Right renal pelvis (tissue), 4 donors: ENCODE measurements around the gene GPR142. TPM values are rescaled to one million over a fixed set of nuclear protein-coding genes. Genes with fewer than 3 reads are reported as not detected.

Experiments
- DNase-seq, 4 donors: peaks; one replicate each; pipeline ENCODE4 v3.0.0-alpha.2; 2013; ENCODE audit warnings: low read depth in 4 of 4, low spot score in 3 of 4, missing footprints in 1 of 4
- polyA plus RNA-seq, 4 donors: library from polyadenylated mRNA; unstranded; fragments of 120-200 nt; gene quantifications; one replicate each; pipeline ENCODE4 v1.2.1, GENCODE V29; 2013; ENCODE audit not compliant: insufficient read length in 4 of 4

Gene GPR142
- polyA plus RNA-seq, 4 donors = 0.13 to 0.17 (median 0.16) TPM; not detected in 1

GRCh38 chr17:74368341-74369081 lies 1.2 kb downstream of the GPR142 start:
- DNase-seq = no peak

- no peak for DNase-seq
These were observed 1.9 kb downstream of the GPR142 start for GRCh38 chr17:74369221-74369620.

- no peak for DNase-seq
These were observed 2.6 kb downstream of the GPR142 start for GRCh38 chr17:74369665-74370490.

GRCh38 chr17:74371653-74372147 lies 4.4 kb downstream of the GPR142 start:
- no peak for DNase-seq

GRCh38 chr17:74372426-74372825 lies 5.1 kb downstream of the GPR142 start:
- DNase-seq = no peak

DNA sequence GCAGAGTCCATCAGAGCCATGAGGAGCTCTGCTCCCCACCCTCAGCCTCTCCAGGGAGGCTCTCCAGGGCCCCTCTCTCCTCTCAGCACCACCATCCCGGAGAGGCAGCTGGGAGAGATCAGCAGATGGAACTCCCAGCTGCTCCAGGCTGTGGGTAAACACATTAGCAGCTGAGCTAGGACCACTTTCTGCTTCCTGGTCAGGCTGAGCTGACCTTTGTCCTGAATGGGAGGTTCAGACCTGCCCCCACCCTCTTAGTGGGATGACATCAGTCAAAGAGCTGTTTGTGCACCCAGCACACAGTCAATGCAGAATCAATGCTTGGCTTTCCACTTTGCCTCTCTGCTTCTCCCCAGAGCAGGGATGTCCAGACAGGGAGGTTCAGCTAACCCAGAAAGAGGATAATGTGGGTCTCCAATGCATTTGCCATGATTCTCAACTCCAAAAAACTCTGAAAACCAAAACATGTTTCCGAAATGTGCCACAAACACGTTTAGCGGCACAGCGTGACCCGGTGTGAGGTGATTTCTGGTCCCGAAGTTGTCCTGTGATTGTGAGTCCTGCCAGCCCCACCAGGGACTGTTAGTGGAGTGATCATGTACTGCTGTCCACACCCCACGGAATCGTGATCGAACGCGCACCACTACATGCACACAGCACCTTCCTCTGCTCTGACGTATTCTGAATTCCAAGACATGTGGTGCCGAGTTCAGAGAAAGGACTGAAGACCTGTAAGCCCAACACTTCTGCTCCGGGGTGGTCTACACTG lies 6.7 kb downstream of the GPR142 start:
- DNase-seq = peak in 1 of 4 donors; percentile 56

- DNase-seq = no peak
These were observed 7.6 kb downstream of the GPR142 start for GRCh38 chr17:74374858-74375257.

DNA sequence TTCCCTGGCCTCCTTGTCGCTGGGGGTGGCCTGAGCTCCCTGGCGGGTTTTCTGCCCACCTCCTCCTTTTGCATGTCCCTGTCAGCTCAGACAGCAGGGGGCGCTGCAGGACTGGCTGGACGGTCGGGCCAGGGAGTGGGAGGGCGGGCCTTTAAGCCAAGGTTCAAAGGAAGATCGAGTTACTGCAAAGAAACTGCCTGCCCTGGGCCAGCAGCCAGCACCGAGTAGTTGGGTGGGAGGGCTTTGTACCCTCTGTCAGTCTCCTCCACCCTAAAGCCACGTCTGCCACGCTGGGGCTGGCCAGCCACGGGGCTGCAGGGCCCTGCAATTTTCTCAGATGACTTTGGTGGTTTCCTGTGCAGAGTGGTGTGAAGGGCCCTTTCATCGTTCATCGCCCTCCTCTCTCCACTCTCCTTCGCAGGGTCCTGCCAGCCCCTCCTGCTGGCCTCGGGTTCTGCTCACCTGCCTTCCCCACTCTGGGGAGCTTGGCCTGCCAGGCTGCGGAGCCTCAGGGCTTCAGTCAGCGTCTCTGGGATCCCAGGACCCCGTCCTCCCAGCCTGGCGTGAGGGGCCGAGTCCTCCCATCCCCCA lies 12.3 kb downstream of the GPR142 start:
- DNase-seq = peak; percentile 79 to 94 (median 83)

DNA sequence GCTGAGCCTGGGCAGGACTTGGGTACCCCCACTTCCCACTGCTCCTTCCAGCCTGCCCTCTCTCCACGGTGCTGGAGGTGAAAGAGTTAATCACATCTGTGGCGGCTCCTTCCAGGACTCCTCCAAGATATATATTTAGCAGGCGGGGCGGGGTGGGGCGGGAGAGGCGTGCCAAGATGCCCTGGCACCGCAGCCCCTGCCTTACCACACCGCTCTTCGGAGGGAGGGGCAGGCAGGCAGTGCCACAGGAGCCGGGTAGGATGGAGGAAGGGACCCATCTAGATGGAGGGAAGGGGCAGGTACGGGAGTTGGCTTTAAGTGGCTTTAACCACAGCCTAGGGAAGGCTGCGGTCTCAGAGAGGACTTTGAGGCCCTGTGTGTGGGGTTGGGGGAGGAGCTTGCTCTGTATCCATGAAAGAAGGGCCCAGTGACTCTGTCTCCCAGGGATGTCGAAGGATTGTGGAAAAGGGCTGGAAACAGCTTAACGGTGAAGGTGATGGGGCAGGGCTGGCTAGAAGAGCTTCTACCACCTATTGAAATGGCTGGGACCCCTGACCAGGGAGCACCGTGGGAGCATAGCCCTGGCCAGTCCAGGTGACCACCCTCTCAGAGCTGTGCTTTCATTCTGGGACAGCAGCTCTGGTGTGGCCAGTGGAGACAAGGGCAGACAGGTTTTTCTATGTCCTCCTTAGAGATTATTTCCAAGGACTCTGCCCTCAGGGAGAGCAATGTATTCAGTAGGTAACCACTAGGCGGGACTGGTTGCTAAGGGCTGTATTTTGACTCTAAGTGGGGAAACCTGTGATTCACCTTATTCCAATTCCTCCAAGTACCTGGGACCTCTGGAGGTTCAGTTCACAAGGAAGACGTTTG lies 13.0 kb downstream of the GPR142 start:
- no peak for DNase-seq

- DNase-seq = no peak
These were observed 13.9 kb downstream of the GPR142 start for GRCh38 chr17:74380959-74381808.

- DNase-seq = no peak
These were observed 15.8 kb downstream of the GPR142 start for GRCh38 chr17:74383141-74383540.

DNA sequence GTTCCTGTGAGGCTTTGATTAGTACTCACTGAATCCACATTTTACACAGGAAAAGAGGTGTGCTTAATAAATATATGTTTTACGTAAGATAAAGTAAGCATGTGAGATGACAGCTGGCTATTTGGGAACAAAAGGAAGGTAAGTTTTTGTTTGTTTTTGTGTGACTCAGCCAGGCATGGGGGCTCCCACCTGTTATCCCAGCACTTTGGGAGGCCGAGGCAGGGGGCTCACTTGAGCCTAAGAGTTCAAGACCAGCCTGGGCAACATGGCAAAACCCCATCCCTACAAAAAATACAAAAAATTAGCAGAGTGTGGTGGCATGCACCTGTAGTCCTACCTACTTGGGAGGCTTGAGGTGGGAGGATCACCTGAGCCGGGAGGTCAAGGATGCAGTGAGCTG lies 17.9 kb downstream of the GPR142 start:
- no peak for DNase-seq

GRCh38 chr17:74386386-74386785 lies 19.1 kb downstream of the GPR142 start:
- no peak for DNase-seq

- DNase-seq = no peak
These were observed 20.3 kb downstream of the GPR142 start for GRCh38 chr17:74387365-74388218.

GRCh38 chr17:74389084-74389753 lies 21.9 kb downstream of the GPR142 start:
- no peak for DNase-seq

GRCh38 chr17:74389937-74390679 lies 22.8 kb downstream of the GPR142 start:
- no peak for DNase-seq
